ENCODE results near the gene ATP8A1.
"Not testable (repeated sequence)": the region's sequence is repeated elsewhere in the genome, so short reads cannot be mapped to it uniquely, and the experiment has no call there.

The ATP8A1 gene

DNA sequence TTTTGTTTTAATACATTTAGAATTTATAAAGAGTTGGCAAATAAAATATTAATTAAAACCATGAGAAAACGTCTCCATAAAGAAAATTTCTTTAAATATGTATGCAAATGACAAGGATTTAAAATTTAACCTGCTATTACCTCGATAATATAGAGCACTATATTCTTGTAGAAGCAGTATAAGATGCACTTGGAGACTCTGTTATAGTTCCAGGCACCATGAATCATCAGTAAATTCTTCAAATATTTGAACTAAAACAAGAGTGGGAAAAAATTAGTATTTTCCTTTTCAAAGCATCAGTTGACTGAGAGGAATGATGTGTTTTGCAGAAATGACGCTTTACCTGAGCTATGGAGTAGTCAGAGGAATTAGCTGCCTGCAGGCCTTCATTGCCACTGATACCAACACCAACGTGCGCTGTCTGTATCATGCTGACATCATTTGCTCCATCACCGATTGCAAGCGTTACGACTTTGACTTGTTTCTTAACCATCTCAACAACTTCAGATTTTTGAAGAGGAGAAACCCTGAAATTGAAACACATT lies 192.3 kb downstream of the ATP8A1 start:
- TF ChIP-seq, protein P1, sequence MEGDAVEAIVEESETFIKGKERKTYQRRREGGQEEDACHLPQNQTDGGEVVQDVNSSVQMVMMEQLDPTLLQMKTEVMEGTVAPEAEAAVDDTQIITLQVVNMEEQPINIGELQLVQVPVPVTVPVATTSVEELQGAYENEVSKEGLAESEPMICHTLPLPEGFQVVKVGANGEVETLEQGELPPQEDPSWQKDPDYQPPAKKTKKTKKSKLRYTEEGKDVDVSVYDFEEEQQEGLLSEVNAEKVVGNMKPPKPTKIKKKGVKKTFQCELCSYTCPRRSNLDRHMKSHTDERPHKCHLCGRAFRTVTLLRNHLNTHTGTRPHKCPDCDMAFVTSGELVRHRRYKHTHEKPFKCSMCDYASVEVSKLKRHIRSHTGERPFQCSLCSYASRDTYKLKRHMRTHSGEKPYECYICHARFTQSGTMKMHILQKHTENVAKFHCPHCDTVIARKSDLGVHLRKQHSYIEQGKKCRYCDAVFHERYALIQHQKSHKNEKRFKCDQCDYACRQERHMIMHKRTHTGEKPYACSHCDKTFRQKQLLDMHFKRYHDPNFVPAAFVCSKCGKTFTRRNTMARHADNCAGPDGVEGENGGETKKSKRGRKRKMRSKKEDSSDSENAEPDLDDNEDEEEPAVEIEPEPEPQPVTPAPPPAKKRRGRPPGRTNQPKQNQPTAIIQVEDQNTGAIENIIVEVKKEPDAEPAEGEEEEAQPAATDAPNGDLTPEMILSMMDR (conservative IDR thresholded peaks at IDR 0.05; ENCODE audit: low read depth, low read length): no peak
- DNase-seq (ENCODE audit: low read depth): no peak
- no peak overlapping the region for H3K4me3 ChIP-seq (ENCODE audit: low read depth, low read length)

DNA sequence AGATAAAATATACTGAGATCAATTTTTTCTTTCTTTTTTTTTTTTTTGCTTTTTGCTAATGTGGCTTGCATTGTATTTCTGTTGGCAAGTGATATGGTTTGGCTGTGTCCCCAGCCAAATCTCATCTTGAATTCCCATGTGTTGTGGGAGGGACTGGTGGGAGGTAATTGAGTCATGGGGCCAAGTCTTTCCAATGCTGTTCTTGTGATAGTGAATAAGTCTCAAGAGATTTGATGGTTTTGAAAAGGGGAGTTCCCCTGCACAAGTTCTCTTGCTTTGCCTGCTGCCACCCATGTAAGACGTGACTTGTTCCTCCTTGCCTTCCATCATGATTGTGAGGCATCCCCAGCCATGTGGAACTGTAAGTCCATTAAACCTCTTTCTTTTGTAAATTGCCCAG lies 195.7 kb downstream of the ATP8A1 start:
- not testable (repeated sequence) for H3K4me3 ChIP-seq (ENCODE audit: low read depth, low read length); DNase-seq (ENCODE audit: low read depth)

DNA sequence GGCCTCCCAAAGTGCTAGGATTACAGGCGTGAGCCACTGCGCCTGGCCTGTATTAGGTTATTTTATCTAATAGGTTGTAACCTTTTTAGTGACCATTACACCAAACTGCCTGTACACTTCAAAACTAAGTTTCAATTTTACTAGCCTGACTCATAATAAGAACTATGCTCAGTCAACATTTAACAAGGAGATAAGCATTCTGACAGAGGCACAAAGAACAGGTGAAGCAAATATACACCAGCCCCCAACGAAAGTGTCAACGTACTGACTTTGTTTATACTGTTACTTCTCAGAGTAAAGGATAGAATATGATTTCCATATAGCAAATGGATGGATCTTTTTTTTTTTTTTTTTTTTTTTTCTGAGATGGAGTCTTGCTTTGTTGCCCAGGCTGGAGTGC lies 196.9 kb downstream of the ATP8A1 start:
- TF ChIP-seq, protein P1 (conservative IDR thresholded peaks at IDR 0.05; ENCODE audit: low read depth, low read length): no peak
- no peak overlapping the region for H3K4me3 ChIP-seq (ENCODE audit: low read depth, low read length)
- DNase-seq (ENCODE audit: low read depth): no peak

DNA sequence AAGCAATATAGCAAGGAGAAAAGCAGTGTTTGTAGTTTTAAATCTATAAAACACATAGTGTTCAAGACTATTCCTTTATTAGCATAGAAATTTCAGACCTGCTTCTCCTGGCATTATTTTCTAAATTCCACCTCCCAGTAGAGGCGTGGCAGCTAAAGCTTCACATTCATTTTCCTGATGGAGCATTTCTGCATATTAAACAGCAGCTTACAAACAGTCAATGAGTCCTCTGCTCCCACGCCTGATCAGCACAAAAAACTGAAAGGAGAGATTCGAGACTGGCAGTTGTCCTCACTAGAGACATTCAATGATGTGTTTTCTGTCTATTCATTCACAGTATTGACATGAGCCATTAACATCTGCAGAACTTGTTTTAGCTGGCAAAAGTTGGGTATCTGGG lies 198.2 kb downstream of the ATP8A1 start:
- TF ChIP-seq, protein P1 (conservative IDR thresholded peaks at IDR 0.05; ENCODE audit: low read depth, low read length): no peak
- no peak overlapping the region for H3K4me3 ChIP-seq (ENCODE audit: low read depth, low read length)
- DNase-seq (ENCODE audit: low read depth): no peak

DNA sequence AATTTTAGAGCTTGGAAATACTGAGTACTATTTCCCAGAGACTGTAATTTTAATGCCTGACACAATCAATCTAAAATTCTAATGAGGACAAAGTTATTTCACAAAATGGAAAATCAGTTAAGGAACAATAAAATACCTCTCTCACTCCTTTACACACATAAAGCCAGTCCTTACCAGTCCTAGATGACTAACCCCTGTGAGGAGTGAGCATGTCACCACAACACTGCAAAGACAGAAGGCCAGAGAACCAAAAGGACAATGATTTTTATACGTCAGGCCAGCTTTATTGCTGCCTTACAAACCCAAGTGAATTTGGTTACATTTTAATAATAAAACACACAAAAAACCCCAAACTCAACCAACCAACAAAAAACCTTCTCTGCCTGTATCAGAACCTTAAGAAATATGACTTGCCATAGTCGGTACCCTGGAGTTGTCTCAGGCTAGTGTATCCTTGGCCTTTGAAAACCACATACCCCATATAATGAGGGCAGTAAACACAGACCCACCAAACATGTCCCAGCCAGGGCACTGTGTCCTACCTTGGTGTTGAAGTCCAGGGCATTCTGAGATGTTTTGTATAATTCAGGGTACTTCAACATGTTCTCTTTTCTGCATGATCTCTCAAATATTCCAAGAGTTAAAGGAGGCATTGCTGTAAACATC lies 202.0 kb downstream of the ATP8A1 start:
- no peak overlapping the region for H3K4me3 ChIP-seq (ENCODE audit: low read depth, low read length)
- TF ChIP-seq, protein P1 (conservative IDR thresholded peaks at IDR 0.05; ENCODE audit: low read depth, low read length): no peak
- no peak for DNase-seq (ENCODE audit: low read depth)

DNA sequence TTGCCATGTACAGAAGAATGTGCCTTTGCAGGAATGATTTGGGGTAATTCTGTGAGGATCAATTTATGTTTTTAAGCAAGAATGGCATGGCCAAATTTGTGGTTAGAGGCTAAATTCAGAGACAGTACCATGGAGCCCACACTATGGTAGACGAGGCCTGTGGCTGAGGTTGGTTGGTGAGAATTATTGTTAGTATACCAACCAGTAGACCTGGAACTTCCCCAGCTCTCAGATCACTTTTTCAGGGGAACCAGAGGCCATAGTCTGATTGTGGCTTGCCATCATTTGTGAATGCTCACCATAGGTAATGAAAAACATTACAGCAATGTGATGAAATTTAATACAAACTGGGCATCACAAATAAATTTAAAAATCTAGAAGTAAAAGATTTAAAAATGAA lies 203.3 kb downstream of the ATP8A1 start:
- no peak overlapping the region for H3K4me3 ChIP-seq (ENCODE audit: low read depth, low read length)
- TF ChIP-seq, protein P1 (conservative IDR thresholded peaks at IDR 0.05; ENCODE audit: low read depth, low read length): no peak
- no peak for DNase-seq (ENCODE audit: low read depth)

DNA sequence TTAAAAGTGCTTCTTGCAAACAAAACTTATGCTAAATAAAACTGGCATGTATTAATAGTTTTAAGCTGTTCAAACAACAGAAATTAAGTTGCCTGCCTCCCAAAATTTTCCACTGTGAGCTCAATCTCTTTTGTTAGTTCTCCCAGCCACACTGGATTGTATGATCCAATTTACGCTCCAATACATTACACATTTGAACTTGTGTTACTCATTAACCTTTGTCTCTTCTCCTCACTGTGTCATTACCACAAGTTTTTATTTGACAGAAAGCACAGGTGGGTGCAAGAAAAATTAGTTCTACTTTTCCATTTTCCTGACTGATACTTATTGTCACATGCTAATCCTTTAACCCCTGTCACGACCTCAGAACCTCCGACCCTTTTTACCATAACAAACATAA lies 204.1 kb downstream of the ATP8A1 start:
- TF ChIP-seq, protein P1 (conservative IDR thresholded peaks at IDR 0.05; ENCODE audit: low read depth, low read length): no peak
- no peak overlapping the region for H3K4me3 ChIP-seq (ENCODE audit: low read depth, low read length)
- no peak for DNase-seq (ENCODE audit: low read depth)
